ENCODE results near the gene HPCAL1. TPM values are rescaled to one million over a fixed set of nuclear protein-coding genes. Genes with fewer than 3 reads are reported as not detected.

The HPCAL1 gene
- total and polyA plus RNA-seq, 10 of the 15 experiments (the other 5 are each of a cell fraction or from before 2014, with no cell fraction given): 0.40 to 12.8 (median 7.9) TPM

GRCh38 chr2:10307561-10308156 lies 5.0 kb downstream of the HPCAL1 start:
- BruUV-seq (replicated peaks): no TSS peak
- Histone ChIP-seq H4K20me1 (ENCODE audit: control insufficient read depth, insufficient read depth) (no peaks in the 10 kb centered on the region), H3K4me2 (ENCODE audit: control insufficient read depth, insufficient read depth) (no peak overlapping the region), H2AFZ (ENCODE audit: control insufficient read depth, low read depth, low read length) (no peak overlapping the region), H3K27ac (ENCODE audit: control insufficient read depth, insufficient read depth) (no peak overlapping the region), H3K9ac (ENCODE audit: control insufficient read depth, insufficient read depth, low read length) (no peak overlapping the region), H3K4me3 (no peak overlapping the region), H3K4me1 (ENCODE audit: control insufficient read depth, insufficient read depth, low read length) (peaks cover 5% of the 10 kb centered on the region), H3K27me3 (replicated peaks in 1 of 2; ENCODE audit: control insufficient read depth in 2 of 2, insufficient read depth in 2 of 2, low read length in 1 of 2) (no peaks in the 10 kb centered on the region; a peak in 1 of 4 replicates), H3K36me3 (ENCODE audit: control insufficient read depth in 2 of 2, insufficient read depth in 2 of 2, low read length in 1 of 2) (no peaks in the 10 kb centered on the region), H3K79me2 (ENCODE audit: control insufficient read depth, insufficient read depth, low read length) (no peaks in the 10 kb centered on the region), H3K9me3 (replicated peaks; ENCODE audit: control insufficient read depth, insufficient read depth, low read length) (no peaks in the 10 kb centered on the region; the same call in 2 of the 3 replicates)
- ChIA-PET SMC1A (ENCODE audit: uncharacterized antibody, unreplicated experiment) (interaction anchor here (0.6 to 9.2 kb wide), 3 partner anchors 12 to 101 kb away, joined by 3 to 100 read pairs (median 3); no protein-coding TSS in a partner anchor), POLR2A (interaction anchor here (0.6 to 7.8 kb wide), 5 partner anchors 9 to 102 kb away, joined by 3 to 55 read pairs (median 4); no protein-coding TSS in a partner anchor), CTCF (interaction anchor here (0.7 to 2.0 kb wide), 2 partner anchors 15 to 101 kb away, joined by 4 to 11 read pairs; no protein-coding TSS in a partner anchor), RAD21 (ENCODE audit: unreplicated experiment) (interaction anchor here (1.6 to 9.0 kb wide), 2 partner anchors 101 to 128 kb away, joined by 4 to 154 read pairs; no protein-coding TSS in a partner anchor)
- ATAC-seq (no peak), DNase-seq (ENCODE audit: low read depth, low spot score) (no peak), FAIRE-seq (no peak)
- intact Hi-C loops (cut with micrococcal nuclease; ENCODE audit: unreplicated experiment): no loop called here
- 57% methylated on average over 7 of the region's 7 CpGs for WGBS (ENCODE audit: insufficient coverage, insufficient replicate concordance, low lambda C conversion rate, missing lambda C conversion rate)
- in situ Hi-C loops (cut with MboI): no loop called here
- TF ChIP-seq STAT1 (conservative IDR thresholded peaks at IDR 0.05) (no peak), SRF (IDR thresholded peaks at IDR 0.05; ENCODE audit: low read depth in 2 of 2, low read length in 2 of 2) (no peak), RAD21 (IDR thresholded peaks at IDR 0.05; ENCODE audit: insufficient read depth, low read depth, low read length) (no peak), SREBF1 (IDR thresholded peaks at IDR 0.05; ENCODE audit: low read length) (no peak)

- ChIA-PET POLR2A (no interaction called here), SMC1A (ENCODE audit: uncharacterized antibody, unreplicated experiment) (interaction anchor here (1.1 to 9.2 kb wide), 2 partner anchors 15 to 100 kb away, joined by 4 to 100 read pairs; no protein-coding TSS in a partner anchor), CTCF (interaction anchor here (0.6 kb wide), 2 partner anchors 77 to 100 kb away, joined by 3 read pairs; no protein-coding TSS in a partner anchor), RAD21 (ENCODE audit: unreplicated experiment) (interaction anchor here (0.7 to 9.0 kb wide), 3 partner anchors 100 to 155 kb away, joined by 3 to 154 read pairs (median 4); no protein-coding TSS in a partner anchor)
- in situ Hi-C loops (cut with MboI) (no loop called here), intact Hi-C loops (cut with micrococcal nuclease; ENCODE audit: unreplicated experiment) (no loop called here)
- H3K27ac ChIP-seq (ENCODE audit: control insufficient read depth, insufficient read depth): no peak overlapping the region
- no peaks in the 10 kb centered on the region for H4K20me1 ChIP-seq (ENCODE audit: control insufficient read depth, insufficient read depth)
- no peak for TF ChIP-seq HSF1 (IDR thresholded peaks at IDR 0.05; ENCODE audit: low read depth, low read length)
- TF ChIP-seq STAT3 (IDR thresholded peaks at IDR 0.05; ENCODE audit: low read depth, low read length): no peak
- no peak for TF ChIP-seq RB1 (IDR thresholded peaks at IDR 0.05; ENCODE audit: borderline replicate concordance)
- no peak for TF ChIP-seq ATF7 (IDR thresholded peaks at IDR 0.05; ENCODE audit: low read depth)
- TF ChIP-seq MXI1 (IDR thresholded peaks at IDR 0.05; ENCODE audit: low read depth, low read length): no peak
- no peak for TF ChIP-seq PAX5 (IDR thresholded peaks at IDR 0.05; ENCODE audit: borderline replicate concordance, low read depth, low read length)
- TF ChIP-seq CTCF (IDR thresholded peaks at IDR 0.05 in 2 of 3, conservative IDR thresholded peaks at IDR 0.05 in 1 of 3; ENCODE audit: control insufficient read depth in 2 of 3, extremely low read depth in 1 of 3, insufficient read depth in 1 of 3, low read depth in 3 of 3, low read length in 3 of 3): no peak
- TF ChIP-seq HDAC6 (IDR thresholded peaks at IDR 0.05; ENCODE audit: unreplicated experiment): no peak
- no peak for FAIRE-seq
- no peak overlapping the region for H3K4me2 ChIP-seq (ENCODE audit: control insufficient read depth, insufficient read depth)
- no peaks in the 10 kb centered on the region for H3K79me2 ChIP-seq (ENCODE audit: control insufficient read depth, insufficient read depth, low read length)
- H3K36me3 ChIP-seq (ENCODE audit: control insufficient read depth in 2 of 2, insufficient read depth in 2 of 2, low read length in 1 of 2): no peaks in the 10 kb centered on the region
- no peaks in the 10 kb centered on the region; the same call in 2 of the 3 replicates for H3K9me3 ChIP-seq (replicated peaks; ENCODE audit: control insufficient read depth, insufficient read depth, low read length)
- H3K9ac ChIP-seq (ENCODE audit: control insufficient read depth, insufficient read depth, low read length): no peak overlapping the region
- DNase-seq (ENCODE audit: low read depth, low spot score): no peak
- H3K4me1 ChIP-seq (ENCODE audit: control insufficient read depth, insufficient read depth, low read length): peaks cover 5% of the 10 kb centered on the region
- ATAC-seq: no peak
- H3K27me3 ChIP-seq (replicated peaks in 1 of 2; ENCODE audit: control insufficient read depth in 2 of 2, insufficient read depth in 2 of 2, low read length in 1 of 2): no peaks in the 10 kb centered on the region; a peak in 1 of 4 replicates
- no TSS peak for BruUV-seq (replicated peaks)
- H3K4me3 ChIP-seq: no peak overlapping the region
- no peak overlapping the region for H2AFZ ChIP-seq (ENCODE audit: control insufficient read depth, low read depth, low read length)
- 39% methylated on average over 2 of the region's 2 CpGs for WGBS (ENCODE audit: insufficient coverage, insufficient replicate concordance, low lambda C conversion rate, missing lambda C conversion rate)
Observed at GRCh38 chr2:10308866-10309265, 6.2 kb downstream of the HPCAL1 start.
